ENCODE results near the gene OLFML2A. TPM values are rescaled to one million over a fixed set of nuclear protein-coding genes. Genes with fewer than 3 reads are reported as not detected.
A peak's percentile ranks its signal among the peaks of the same experiment; 100 is the strongest.
"Not testable (repeated sequence)": the region's sequence is repeated elsewhere in the genome, so short reads cannot be mapped to it uniquely, and the experiment has no call there.

The OLFML2A gene
- total RNA-seq (100 to 1,000 TPM in 6 of 7 donors, 10 to 100 TPM in 1; 44.0 to 187 (median 139) TPM), polyA plus RNA-seq (10 to 100 TPM in 1 of 3 donors, 1 to 10 TPM in 2; 3.0 to 12.5 (median 3.2) TPM)
- long read RNA-seq, donor 1 = 0 reads
- long read RNA-seq, donor 2, full-length matches to known transcripts = 2 of 2 reads
- long read RNA-seq, donor 2, partial matches to known transcripts = 0 of 2 reads
- long read RNA-seq, donor 2, other reads (novel, unspliced or antisense) = 0 of 2 reads

- H3K27ac ChIP-seq = peak within 1 kb of the TSS; percentile 41 to 88 (median 75)
- 1% methylated on average over 32 to 87 of the region's 87 CpGs for WGBS, 5 donors
- TF ChIP-seq POLR2A (IDR thresholded peaks at IDR 0.05) (peak in 1 of 3 donors; percentile 26), CTCF (IDR thresholded peaks at IDR 0.05 in 8 of 11, conservative IDR thresholded peaks at IDR 0.05 in 3 of 11) (peak in 7 of 11 experiments; percentile 4 to 56 (median 39)), POLR2AphosphoS5 (IDR thresholded peaks at IDR 0.05) (peak; percentile 36 to 80 (median 66))
- no peaks in the 10 kb centered on the region for H3K36me3 ChIP-seq
- peak within 1 kb of the TSS; percentile 38 to 74 (median 52) for H3K4me3 ChIP-seq
- H3K9me3 ChIP-seq = no peaks in the 10 kb centered on the region
- peaks cover 0 to 43% (median 13%) of the 10 kb centered on the region in 7 donors for H3K27me3 ChIP-seq (replicated peaks in 1 of 7)
- peak; percentile 84 for DNase-seq
- H3K4me1 ChIP-seq = peaks cover 15 to 86% (median 52%) of the 10 kb centered on the region in 6 donors
- intact Hi-C loops (cut with DNase I; ENCODE audit: low total_unique reads) = loop anchor here (10.0 kb wide), 1 partner anchor 598 kb away; no protein-coding TSS in a partner anchor
Observed at GRCh38 chr9:124776954-124777648, at the start of gene OLFML2A. TSS of gene OLFML2A (plus strand) at chr9:124777133. CDS start at chr9:124777271, 138 bp downstream.

DNA sequence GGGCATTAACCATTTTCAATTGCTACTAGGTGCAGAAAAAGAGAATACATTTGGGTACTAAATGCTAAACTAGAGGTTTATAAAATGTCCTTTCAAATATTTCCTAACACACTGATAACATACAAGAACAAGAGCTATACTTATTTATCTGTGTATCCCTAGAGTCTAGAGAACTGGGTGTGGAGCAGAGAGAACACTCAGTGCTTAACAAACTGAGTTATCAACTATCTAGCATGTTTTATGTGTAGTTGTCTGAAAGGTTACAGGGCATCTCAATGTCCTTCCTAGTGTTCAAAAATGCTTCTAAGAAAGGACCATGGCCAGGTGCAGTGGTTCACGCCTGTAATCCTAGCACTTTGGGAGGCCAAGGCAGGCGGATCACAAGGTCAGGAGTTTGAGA, 46.2 kb upstream of the OLFML2A start:
- no peak overlapping the region for H3K4me3 ChIP-seq
- no peaks in the 10 kb centered on the region for H3K9me3 ChIP-seq
- TF ChIP-seq POLR2A (IDR thresholded peaks at IDR 0.05) = no peak
- no peak for TF ChIP-seq POLR2AphosphoS5 (IDR thresholded peaks at IDR 0.05)
- no peak for TF ChIP-seq CTCF (IDR thresholded peaks at IDR 0.05 in 8 of 11, conservative IDR thresholded peaks at IDR 0.05 in 3 of 11)
- no peaks in the 10 kb centered on the region for H3K36me3 ChIP-seq
- H3K27me3 ChIP-seq (replicated peaks in 1 of 7) = no peaks in the 10 kb centered on the region
- 89 to 100% (median 97%) methylated on average over 2 of the region's 2 CpGs for WGBS, 5 donors
- no peak for DNase-seq
- H3K4me1 ChIP-seq = no peaks in the 10 kb centered on the region
- no peak overlapping the region for H3K27ac ChIP-seq
- intact Hi-C loops (cut with DNase I; ENCODE audit: low total_unique reads) = no loop called here

- Histone ChIP-seq H3K4me3 (no peak overlapping the region), H3K9me3 (no peaks in the 10 kb centered on the region), H3K27ac (no peak overlapping the region), H3K36me3 (no peaks in the 10 kb centered on the region), H3K27me3 (replicated peaks in 1 of 7) (no peaks in the 10 kb centered on the region), H3K4me1 (no peaks in the 10 kb centered on the region)
- intact Hi-C loops (cut with DNase I; ENCODE audit: low total_unique reads) = no loop called here
- DNase-seq = no peak
- WGBS, 5 donors = 80 to 87% (median 81%) methylated on average over 14 of the region's 14 CpGs
- TF ChIP-seq POLR2AphosphoS5 (IDR thresholded peaks at IDR 0.05) = no peak
- no peak for TF ChIP-seq CTCF (IDR thresholded peaks at IDR 0.05 in 8 of 11, conservative IDR thresholded peaks at IDR 0.05 in 3 of 11)
- no peak for TF ChIP-seq POLR2A (IDR thresholded peaks at IDR 0.05)
Observed at GRCh38 chr9:124733964-124734740, 42.8 kb upstream of the OLFML2A start.

DNA sequence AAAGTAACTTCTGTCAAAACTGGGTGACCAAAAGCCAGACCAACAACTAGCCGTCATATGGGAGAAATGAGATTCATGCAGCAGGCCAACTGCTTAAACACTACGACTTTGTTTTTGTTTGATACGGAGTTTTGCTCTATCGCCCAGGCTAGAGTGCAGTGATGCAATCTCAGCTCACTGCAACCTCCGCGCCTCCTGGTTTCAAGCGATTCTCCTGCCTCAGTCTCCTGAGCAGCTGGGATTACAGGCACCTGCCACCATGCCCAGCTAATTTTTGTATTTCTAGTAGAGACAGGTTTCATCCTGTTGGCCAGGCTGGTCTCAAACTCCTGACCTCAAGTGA, 42.2 kb upstream of the OLFML2A start:
- H3K36me3 ChIP-seq; DNase-seq; H3K4me3 ChIP-seq; H3K27ac ChIP-seq; H3K27me3 ChIP-seq (replicated peaks in 1 of 7); H3K9me3 ChIP-seq; H3K4me1 ChIP-seq; intact Hi-C loops (cut with DNase I; ENCODE audit: low total_unique reads): not testable (repeated sequence)
- 83 to 91% (median 88%) methylated on average over 7 of the region's 7 CpGs for WGBS, 5 donors

Measured in spleen (tissue), 13 donors.